Medulla oblongata (tissue), 1 donor: ENCODE measurements around the gene PRSS56.
"Not testable (repeated sequence)": the region's sequence is repeated elsewhere in the genome, so short reads cannot be mapped to it uniquely, and the experiment has no call there.

Source experiments
- DNase-seq: peaks from one replicate; pipeline ENCODE4 v3.0.0-alpha.2; 2015; ENCODE audit errors: extremely low spot score

PRSS56 gene

GRCh38 chr2:232525791-232526371 is 5.7 kb downstream of the PRSS56 start, which contains the start of gene CHRND:
CHRND (plus strand) TSS chr2:232526160; CDS start chr2:232526216, 56 bp downstream.
- DNase-seq, result peak; percentile 47

- no peak for DNase-seq
Measured at GRCh38 chr2:232526372-232526941, 6.3 kb downstream of the PRSS56 start.

DNA sequence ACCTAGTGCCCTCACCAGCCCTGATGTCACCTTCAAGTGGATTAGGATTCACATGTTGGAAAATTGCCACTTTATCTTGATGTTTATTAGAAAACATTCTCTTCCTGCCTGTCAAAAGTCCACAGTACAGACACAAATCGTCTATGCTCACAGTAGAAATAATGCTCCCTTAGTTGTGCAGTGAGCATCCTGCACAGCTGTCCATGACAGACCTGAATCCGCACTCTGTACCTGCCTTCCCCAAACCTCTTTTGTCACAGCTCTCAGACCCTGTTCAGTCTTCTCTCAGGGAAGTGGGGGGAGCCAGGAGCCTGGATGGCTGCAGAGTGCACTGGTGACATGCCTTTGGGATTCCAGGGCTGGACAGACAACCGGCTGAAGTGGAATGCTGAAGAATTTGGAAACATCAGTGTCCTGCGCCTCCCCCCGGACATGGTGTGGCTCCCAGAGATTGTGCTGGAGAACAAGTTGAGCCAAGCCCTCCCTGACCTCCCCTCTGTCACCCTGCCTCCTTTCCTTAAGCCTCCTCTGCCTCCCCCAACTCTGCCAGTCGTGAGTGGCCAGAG is 7.8 kb downstream of the PRSS56 start:
- DNase-seq, result no peak

GRCh38 chr2:232528746-232529460 is 8.7 kb downstream of the PRSS56 start:
- DNase-seq, result peak; percentile 12

GRCh38 chr2:232529806-232530547 is 9.8 kb downstream of the PRSS56 start:
- no peak for DNase-seq

DNA sequence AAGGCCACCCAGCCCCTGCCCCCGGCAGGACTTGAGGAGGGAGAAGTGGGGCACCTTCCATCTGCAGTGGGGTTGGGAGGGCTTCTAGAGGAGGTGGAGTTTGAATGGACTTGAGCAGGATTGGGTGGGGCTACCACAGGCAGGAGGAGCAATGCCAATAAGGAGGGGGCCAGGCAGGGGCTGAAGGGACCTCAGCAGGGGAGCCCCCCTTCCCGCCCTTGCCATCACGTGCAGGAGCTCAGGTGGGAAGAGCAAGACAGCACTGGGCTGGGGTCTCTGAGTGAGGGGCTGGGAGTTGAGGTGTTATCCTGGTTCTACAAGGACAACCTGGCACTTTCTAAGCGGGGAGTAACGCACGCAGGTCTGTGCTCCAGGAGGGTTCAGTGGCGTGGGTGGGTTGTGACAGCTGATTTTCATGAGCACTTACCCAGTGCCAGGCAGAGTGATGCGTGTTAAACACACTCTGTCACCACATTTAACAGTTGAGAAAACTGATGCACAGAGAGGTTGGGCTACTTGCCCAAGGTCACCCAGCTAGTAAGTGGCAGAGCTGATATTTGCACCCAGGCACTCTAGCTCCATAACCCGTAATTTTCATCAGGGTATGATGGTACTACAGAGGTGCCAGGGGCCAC is 10.6 kb downstream of the PRSS56 start:
- DNase-seq, result no peak

GRCh38 chr2:232532419-232532818 is 12.2 kb downstream of the PRSS56 start:
- no peak for DNase-seq

GRCh38 chr2:232532821-232533220 is 12.6 kb downstream of the PRSS56 start:
- DNase-seq, result not testable (repeated sequence)

GRCh38 chr2:232533944-232534710 is 13.9 kb downstream of the PRSS56 start:
- DNase-seq, result no peak

DNA sequence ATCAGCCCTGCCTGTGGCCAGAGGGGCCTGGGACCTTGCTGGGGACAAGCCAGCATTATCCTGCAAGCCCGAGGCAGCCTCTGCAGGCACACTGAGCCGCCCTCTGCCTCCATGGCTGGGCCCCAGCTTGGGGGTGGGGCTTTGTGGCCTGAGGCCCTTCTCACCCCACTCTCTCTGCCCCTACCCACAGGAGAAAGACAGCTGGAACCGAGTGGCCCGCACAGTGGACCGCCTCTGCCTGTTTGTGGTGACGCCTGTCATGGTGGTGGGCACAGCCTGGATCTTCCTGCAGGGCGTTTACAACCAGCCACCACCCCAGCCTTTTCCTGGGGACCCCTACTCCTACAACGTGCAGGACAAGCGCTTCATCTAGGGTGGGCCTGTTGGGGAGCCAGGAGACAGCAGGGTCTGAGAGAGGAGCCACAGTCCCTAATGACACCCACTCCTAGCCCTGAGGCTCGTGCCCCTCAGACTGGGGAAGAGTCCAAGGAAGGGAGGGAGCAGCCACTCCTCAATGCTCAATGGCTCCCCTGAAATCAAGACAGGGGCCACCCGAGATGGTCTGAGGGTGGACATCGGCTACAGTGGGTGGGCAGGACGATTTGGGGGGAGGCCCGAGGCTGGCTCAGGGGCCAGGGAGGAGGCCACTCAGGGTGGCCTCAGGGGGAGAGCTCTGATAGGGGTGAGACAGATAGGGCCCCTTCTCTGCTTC is 14.9 kb downstream of the PRSS56 start:
- DNase-seq, result no peak

DNA sequence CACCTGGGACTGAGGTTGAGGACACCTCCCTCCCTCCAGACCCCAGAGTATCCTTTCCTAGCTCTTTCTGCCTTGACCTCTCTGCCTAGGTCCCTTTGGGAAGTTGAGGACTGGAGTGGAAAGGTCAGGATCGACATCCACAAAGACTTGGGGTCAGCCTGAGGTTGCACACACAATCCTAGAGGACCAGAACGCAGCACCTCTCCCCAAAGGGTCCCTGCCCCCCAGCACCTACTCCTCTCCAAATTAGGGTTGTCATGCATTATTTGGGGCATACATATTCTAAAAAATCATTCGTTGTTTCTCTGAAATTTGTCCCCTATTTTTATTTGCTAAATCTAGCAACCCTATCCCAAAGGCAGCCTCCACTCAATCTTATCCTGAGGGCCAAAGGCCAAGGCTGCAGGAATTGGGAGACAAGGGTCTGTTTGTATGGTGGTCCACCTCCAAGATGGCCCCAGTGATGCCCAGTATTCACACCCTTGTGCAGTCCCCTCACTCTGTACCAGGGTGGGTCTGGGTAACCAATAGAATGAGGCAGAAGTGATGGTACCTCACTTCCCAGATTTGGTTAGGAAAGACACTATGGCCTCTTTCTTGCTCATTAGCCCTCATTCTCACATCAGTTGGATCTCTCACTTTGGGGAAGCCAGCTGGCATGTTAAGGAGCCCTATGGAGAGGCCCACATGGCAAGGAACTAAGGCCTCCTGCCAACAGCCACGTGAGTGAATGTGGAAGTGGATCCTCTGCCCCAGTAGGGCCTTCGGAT is 15.8 kb downstream of the PRSS56 start:
- no peak for DNase-seq

GRCh38 chr2:232537079-232537478 is 16.9 kb downstream of the PRSS56 start:
- DNase-seq, result no peak

GRCh38 chr2:232537499-232537898 is 17.3 kb downstream of the PRSS56 start:
- no peak for DNase-seq

GRCh38 chr2:232538671-232539070 is 18.5 kb downstream of the PRSS56 start:
- no peak for DNase-seq

- DNase-seq, result no peak
Measured at GRCh38 chr2:232539298-232540231, 19.4 kb downstream of the PRSS56 start, which contains the start of gene CHRNG. CHRNG (plus strand) TSS chr2:232539692; CDS start chr2:232539748, 56 bp downstream.

- no peak for DNase-seq
Measured at GRCh38 chr2:232540441-232541041, 20.4 kb downstream of the PRSS56 start.

DNA sequence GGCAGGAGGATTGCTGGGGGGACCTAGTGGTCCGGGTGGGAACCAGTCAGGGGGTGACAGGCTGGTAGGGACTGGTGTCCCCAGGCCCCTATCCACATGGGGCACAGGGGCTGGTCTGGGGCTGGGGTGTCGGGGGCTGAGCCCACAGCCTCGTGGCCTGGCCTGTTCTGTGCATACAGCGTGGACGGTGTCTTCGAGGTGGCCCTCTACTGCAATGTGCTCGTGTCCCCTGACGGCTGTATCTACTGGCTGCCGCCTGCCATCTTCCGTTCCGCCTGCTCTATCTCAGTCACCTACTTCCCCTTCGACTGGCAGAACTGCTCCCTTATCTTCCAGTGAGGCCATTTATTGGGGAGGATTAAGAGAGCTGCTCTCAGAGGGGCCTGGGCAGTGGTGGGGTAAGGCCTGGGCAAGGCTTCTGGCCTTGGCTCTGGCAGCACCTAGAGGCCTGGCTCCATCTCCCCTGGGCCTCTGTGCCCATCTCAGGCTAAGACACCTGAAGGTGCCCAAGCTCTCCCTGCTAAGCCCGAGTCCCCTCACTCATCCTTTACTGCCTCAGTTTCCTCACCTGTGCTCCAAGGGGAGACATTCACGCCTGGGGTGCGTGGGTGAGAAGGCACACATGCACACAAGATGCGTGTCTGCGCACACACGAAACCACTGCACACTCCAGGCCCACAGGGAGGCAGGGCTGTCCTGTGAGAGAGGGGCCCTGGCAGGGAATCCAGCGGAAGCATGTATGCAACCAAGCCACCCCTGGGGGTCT is 21.2 kb downstream of the PRSS56 start:
- no peak for DNase-seq
